ENCODE results near the gene OR14I1. TPM values are rescaled to one million over a fixed set of nuclear protein-coding genes. Genes with fewer than 3 reads are reported as not detected.

OR14I1 gene
- not detected for total RNA-seq (ENCODE audit: insufficient read depth, low replicate concordance)

DNA sequence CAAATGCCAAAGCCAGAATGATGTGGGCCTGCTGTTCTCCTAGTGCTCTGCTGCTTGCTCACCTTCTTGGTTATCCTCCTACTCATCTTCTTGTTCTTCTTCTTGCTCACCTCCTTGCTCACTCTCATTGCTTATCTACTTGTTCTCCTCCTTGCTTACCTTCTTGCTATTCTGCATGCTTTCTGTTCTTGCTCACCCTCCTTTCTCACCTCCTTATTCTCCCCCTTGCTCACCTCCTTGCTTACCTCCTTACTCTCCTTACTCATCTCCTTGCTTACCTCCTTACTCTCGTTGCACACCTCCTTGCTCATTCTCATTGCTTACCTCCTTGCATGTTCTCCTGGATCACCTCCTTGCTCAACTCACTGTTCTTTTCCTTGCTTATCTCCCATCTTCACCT lies at the start of gene OR14I1:
TSS of gene OR14I1 (minus strand) at position 53 of the 400 bp plus-strand sequence.
- DNase-seq (ENCODE audit: low spot score) = no peak

- DNase-seq (ENCODE audit: low spot score) = no peak
Measured at GRCh38 chr1:248751635-248752034, 49.1 kb upstream of the OR14I1 start.

DNA sequence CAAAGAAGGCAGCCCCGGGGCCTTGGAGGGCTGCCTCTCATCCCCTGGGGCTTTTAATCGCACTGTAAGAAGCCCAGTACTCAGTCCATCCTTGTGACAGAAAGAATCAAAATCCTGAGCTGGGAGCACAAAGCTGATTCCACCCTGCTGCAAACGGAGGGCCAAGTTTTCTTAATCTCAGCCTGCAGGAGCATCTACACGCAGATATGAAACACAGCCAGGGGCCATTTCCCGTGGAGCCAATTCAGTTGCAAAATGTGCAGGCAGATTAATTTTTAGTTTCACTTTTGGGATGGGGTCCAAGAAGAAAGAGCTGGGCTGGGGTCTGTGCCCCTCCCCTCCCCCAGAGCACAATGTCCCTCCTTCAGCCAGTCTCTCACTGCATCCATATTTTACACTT lies 48.6 kb upstream of the OR14I1 start:
- no peak for DNase-seq (ENCODE audit: low spot score)

DNA sequence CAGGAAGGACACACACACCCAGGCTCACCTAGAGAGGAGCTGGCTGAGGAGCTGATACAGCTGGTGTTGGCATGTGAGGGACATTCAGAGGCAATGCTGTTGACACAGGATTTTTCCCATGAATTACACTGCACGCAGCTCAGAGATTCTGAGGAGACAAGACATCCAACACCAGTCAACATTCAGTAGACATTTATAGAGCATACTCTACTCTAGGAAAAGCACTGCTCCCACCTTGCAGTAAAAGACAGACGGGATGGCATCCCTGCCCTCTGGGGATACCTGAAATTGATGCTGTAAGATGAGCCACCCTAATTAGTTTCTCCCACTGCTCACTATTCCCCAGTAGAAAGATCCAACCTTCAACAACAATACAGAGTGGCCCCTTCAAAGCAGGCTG lies 47.9 kb upstream of the OR14I1 start:
- no peak for DNase-seq (ENCODE audit: low spot score)

- no peak for DNase-seq (ENCODE audit: low spot score)
Measured at GRCh38 chr1:248748211-248748610, 45.6 kb upstream of the OR14I1 start.

GRCh38 chr1:248740876-248741275 lies 38.3 kb upstream of the OR14I1 start:
- DNase-seq (ENCODE audit: low spot score) = no peak

- no peak for DNase-seq (ENCODE audit: low spot score)
Measured at GRCh38 chr1:248739572-248740205, 37.1 kb upstream of the OR14I1 start.

- no peak for DNase-seq (ENCODE audit: low spot score)
Measured at GRCh38 chr1:248737457-248737856, 34.9 kb upstream of the OR14I1 start.

- DNase-seq (ENCODE audit: low spot score) = no peak
Measured at GRCh38 chr1:248736977-248737376, 34.4 kb upstream of the OR14I1 start.

- DNase-seq (ENCODE audit: low spot score) = no peak
Measured at GRCh38 chr1:248733566-248733965, 31.0 kb upstream of the OR14I1 start.

DNA sequence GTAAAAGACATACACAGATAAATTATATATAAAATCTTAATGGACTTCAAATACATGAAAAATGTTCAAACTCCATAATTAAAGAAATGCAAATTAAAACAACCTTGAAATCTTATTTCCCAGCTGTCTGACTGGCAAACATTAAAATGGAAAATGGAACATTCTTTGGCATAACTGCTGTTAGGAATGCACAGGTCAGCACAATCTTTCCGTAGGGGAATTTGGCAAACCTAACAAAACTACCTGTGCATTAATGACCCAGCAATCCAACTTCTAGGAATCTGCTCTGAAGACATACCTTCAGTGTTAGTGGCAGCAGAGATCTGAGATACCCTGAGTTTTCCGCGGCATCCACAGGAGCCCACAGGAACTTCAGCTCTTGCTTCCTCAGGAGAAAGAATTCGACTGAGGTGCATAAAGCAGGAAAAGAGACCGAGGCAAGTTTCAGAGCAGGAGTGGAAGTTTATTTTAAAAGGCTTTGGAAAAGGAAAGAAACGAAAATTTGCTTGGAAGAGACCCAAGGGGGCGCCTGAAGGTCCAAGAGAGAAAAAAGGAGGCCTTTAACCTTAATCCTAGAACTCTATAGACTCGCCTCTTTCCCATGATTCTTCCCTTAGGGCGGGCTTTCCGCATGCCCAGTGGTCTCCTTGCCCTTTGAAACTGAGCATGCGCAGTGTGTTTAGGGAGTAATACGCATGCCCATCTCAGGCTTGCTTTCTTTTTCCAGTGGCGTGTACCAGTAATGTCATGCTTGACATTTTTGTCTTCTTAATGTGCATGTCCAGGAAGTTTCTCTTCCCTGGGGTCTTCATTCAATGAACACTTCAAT lies 28.2 kb upstream of the OR14I1 start:
- no peak for DNase-seq (ENCODE audit: low spot score)

DNA sequence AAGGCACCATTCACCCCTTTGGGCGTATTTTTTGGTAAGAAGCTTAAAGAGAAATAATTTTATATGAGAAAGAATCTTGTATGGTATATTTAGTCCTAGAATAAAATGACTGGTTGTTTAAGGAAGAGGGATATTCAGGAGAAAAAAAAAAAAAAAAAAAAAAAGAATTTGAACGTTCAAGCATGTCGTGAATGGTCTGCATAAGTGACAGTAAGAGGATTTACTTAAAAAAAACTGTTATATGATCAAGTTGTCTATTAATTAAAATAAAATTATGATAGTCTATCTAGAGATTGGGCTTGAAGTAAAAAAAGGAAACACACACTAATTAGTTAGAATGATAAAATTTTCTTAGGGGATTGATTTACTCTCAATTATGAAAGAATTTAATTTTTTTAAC lies 11.7 kb upstream of the OR14I1 start:
- DNase-seq (ENCODE audit: low spot score) = no peak

- DNase-seq (ENCODE audit: low spot score) = no peak
Measured at GRCh38 chr1:248710305-248710900, 7.8 kb upstream of the OR14I1 start.

DNA sequence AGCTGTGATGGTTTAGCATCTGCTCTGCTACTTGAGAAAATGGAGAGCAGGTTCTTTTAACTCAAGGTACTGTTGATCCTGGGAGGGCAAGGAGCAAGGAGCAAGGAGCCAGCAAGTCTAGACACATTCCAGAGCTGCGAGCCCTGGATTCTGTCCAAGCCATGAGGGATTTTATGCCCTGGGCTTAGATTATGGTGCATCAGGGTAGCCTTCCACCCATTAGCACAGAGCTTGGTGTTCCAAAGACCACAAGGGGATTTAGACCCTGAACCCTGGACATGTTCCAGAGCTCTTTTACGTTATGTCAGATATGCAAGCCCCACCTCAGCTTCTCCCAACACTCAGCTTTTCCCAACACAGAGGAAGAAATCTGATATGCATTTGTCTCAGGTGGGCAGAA lies 2.0 kb upstream of the OR14I1 start:
- no peak for DNase-seq (ENCODE audit: low spot score)

DNA sequence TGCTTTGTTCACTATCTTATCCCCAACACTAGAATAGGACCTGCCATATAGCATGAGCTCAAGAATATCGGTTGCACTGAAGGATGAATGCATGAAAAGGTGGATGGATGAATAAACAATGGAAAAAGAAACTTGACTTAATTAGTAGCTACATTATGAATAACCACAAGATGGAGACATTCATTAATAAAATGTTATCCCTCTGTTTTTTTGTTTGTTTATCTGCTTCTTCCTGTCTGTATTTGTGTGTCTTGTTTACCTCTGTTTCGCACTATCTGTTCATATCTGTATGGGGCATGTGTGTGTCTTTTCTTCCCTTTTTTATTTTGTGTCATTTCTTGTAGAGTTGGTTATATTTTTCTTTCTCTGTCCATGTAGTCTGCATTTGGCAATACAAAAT lies 1.1 kb upstream of the OR14I1 start:
- no peak for DNase-seq (ENCODE audit: low spot score)

GRCh38 chr1:248699099-248699498 lies 3.5 kb downstream of the OR14I1 start:
- DNase-seq (ENCODE audit: low spot score) = no peak

DNA sequence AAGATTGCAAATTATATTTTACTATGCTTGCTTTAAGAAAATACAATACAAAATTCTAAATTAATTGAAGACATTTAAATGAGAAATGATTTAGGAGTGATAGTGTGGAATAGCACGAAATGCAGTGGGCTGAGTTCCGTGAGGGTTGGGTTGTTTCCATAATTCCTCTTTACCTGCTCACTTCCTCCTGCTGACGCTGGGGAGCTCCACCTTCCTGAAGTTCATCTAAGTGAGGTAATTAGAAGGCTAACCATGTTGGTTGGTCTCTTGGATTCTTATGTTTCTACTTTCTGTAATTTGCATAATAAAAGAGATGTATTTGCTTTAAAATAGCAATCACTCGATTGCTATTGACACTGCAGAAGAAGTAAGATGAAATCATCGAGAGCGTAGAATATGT lies 4.7 kb downstream of the OR14I1 start:
- DNase-seq (ENCODE audit: low spot score) = no peak

DNA sequence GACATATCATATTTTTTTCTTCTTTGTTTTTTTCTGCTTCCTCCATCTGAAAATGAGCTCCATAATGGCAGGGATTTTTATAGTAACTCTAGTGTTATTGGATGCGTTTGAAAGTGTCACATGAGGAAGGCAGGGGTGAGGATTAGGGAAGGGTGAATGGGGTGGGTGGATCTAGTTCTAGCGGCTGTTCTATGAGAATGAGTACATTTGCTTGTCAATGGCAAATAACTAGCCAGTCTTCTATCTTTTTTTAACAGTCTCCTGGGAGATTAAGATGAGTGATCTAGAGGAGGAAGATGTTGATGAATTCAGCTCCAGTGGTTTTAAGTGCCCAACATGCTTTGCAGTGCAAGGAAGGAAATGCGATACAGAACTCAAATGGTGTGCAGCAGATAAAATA lies 5.8 kb downstream of the OR14I1 start:
- no peak for DNase-seq (ENCODE audit: low spot score)

DNA sequence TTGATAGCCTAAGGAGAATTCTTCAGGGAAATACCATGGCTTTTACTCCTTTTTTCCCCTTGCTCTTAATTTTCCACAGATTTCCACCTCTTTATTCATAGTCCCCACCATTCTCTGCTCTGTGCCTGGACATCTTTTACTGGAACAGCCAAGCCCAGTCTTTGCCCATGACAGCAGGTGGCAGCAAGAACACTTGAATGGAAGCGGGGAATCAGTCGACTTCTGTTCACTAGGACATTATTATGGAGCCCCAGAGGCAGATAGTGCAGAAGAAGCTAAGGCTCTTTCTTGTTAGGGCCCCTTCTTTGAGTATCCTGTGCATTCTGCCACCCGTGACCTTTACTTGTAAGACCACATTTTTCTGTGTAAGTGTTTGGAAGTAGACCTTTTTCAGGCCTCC lies 6.3 kb downstream of the OR14I1 start:
- no peak for DNase-seq (ENCODE audit: low spot score)

GRCh38 chr1:248695451-248696132 lies 7.0 kb downstream of the OR14I1 start:
- no peak for DNase-seq (ENCODE audit: low spot score)

DNA sequence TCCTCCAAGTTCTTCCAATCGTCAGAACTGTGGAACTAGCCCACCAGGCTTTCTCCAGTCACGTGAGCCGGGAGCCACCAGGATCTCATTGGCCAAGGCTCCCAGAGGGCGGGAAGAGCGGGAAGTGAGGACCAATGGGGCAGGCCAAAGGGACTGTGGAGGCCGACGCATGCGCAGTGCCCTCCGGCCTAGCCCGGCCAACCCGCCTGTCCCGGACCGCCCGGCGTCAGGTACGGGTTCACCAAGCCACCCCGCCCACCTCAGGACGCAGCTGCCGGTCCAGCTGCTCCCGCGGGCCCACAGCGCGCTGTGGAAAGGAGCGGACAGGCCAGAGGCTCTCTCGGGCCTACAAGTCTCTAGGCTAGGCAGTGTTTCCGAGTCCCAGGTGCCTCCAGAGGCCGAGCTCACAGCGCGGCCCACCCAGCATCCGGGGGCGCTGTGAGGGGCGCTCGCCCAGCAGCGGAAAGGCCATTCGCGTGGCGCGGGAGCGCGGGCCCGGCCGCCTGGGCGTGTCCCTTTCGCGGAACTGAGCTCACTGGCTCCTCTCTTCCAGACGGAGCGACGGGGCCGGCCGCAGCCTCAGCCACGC lies 10.9 kb downstream of the OR14I1 start:
- no peak for DNase-seq (ENCODE audit: low spot score)
